Urothelium cell line (cell line): ENCODE results near the gene ERVMER34-1.

Experiments used
- DNase-seq: peaks from one replicate; pipeline ENCODE4 v3.0.0; 2011; ENCODE audit warnings: low spot score, mixed read lengths
- FAIRE-seq: peaks from 2 replicates; lab custom pipeline; 2011; peaks lifted over from hg19 to GRCh38; lab: Jason Lieb, UNC

Gene ERVMER34-1

DNA sequence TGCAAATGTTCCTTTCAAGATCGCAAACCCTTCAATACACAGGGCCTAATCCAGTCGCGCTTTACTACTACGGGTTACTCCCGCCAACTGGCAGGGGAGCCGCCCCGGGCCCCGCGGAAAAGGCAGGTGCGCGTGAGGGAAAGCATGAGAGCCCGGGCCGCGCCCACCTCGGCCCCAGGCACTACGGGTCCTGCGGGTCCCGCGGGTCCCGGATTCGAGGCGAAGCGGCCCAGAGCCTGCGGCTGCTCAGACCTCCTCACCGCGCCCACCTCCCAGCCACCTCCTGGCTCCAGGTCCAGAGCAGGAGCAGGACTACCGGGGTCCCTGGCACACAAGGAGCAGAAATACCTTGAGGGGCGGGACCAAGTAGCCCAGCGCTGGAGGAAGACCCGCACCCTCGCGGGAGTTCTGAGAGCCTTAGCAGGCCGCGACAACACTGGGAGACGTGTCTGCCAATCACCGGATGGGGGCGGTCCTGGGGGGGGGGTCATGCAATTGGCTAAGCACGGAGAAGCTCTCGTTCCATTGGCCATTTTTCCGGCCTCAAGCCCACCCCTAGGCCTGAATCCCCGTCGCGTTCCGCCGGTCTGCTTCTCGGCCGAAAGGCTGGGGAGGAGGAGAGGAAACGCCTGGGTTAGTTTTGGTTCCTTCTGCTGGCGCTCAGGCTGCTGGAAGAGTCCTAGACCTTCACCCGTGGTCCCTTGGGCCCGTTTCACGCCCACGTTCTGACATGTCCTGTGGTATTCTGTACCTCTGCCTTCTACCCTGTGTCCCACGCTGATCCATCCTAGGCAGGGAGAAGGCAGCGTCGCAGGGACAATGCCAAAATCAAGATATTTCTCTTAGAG is 29.0 kb downstream of the ERVMER34-1 start:
- DNase-seq (peak; percentile 93), FAIRE-seq (peak; percentile 90)

DNA sequence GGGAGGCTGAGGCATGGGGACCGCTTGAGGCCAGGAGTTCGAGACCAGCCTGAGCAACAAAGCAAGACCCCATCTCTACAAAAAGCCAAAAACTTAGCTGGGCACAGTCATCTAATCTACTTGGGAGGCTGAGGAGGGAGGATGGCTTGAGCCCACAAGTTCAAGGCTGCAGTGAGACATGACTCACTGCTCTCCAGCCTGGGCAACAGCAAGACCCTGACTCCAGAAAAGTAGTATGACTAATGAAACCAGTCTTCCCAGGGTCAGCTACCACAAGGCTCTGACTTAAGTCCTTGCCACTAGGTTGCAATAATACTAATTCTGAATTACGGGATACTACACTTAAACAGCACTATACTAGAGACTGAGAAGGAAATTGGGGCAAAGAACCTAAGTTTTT is 33.1 kb downstream of the ERVMER34-1 start:
- DNase-seq (no peak), FAIRE-seq (no peak)

DNA sequence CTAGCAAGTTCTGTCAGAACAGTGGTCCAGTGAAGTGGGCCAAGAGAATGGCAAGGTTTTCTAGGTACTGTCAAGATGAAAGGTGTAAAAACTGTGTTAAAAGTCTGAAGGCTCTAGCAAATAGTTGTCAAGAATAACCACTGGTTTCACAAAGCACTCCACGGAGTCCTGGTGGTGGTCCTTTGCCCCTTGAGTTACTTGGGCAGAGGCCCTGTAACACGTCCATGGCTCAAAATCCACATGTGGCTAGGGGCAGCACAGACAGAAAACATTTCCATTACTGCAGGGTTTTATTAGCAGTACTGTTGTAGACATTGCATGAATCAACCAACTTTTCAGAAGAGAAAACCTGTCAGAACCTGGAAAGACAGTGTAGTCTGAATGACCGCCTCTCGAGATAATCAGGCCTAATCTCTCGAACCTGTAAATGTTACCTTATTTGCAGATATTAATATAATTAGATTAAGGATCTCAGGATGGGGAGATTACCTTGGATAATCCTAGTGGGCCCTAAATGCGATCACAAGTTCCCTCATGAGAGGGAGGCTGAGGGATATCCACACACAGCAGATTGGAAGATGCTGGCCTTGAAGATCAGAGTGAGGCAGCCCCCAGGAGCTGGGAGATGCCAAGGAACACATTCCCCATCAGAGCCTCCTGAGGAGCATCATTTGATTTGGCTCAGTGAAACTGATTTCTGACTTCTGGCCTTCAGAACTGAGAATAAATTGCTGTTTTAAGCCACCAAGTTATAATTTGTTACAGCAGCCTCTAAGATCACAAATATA is 34.7 kb downstream of the ERVMER34-1 start:
- FAIRE-seq (no peak), DNase-seq (no peak)

DNA sequence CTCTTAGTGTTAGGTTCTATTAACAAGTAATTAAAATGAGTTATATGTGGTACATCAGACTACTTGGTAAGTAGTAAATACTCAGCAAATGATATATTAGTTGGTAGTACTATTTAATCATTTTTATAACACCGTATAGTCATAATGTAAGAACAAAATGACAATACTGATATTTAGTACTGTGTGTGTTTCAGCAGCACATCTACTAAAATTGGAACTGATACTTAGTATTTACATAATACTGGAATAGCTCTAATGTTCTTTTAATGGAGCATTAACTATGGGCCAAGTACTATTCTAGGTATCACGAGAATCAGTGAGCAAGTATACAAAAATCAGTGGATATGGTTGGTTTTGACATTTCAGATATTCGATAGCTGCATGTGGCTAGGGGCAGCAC is 35.3 kb downstream of the ERVMER34-1 start:
- DNase-seq = no peak
- FAIRE-seq = no peak

DNA sequence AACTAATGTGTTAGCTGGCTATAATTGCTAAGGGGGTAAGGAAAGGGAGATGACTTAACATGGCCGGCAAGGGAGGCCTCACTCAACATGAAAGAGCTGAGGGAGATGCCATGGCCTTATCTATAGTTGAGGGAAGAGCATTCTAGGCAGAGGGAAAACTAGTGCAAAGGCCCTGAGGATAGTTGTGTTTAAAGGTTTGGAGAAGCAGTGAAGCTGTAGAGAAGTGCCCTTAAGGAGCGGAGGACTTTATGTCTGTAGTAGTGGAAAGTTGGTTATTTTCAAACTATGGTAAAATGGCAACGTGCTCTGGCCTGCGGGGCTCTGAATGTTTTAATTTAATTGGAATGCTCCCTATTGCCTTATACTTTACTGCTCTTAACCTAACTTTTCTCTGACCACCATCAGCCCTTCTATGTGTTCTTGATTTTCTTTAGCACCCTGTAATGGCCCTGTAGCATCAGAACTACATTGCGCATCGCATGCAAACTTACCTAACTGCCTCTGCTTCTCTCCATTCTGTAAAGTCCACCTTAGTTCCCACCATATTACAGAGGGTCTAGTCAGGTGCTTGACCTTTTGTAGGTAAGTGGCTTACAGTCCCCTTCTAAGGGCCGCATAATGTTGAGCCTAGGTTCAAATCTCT is 35.8 kb downstream of the ERVMER34-1 start:
- DNase-seq (no peak), FAIRE-seq (no peak)

DNA sequence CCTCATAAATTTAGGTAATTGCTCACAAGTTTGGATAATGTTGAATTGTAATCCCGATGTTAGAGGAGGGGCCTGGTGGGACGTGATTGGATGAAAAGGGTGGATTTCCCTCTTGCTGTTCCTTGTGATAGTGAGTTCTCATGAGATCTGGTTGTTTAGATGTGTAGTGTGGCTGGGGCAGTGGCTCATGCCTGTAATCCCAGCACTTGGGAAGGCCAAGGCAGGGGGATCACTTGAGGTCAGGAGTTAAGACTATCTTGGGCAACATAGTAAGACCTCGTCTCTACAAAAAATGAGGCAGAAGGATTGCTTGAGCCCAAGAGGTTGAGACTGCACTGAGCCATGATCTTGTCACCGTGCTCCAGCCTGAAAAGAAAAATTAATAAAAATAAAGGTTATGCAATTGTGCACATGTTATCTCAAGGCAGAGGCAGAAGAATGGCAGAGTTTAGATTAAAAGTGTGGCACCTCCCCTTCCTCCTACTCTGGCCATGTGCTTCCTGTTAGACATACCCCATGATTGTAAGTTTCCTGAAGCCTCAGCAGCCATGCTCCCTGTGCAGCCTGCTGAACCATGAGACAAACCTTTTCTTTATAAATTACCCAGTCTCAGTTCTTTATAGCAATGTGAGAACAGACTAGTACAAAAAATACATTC is 36.5 kb downstream of the ERVMER34-1 start:
- DNase-seq (no peak), FAIRE-seq (no peak)

DNA sequence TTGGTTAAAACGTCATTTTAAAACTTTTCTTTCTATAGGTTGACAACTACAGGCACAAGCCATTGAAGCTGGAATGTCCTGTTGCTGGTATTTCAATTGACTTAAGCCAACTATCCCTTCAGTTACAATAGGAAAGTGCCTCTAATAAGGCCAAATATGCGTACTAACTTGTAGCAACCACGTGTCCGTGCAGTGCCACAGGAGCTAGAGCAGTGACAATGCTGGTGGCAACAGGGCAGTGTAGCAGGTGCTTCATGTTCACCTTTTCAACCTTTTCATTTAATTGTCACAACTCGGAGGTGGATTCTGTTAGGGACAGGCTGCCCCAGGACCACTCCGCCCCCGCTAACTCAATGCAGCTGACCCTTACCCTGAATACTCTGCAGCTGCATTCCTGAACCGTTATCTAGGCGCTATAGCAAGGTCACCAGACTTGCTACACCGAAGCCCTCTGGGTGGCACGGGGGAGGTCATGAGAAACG is 37.7 kb downstream of the ERVMER34-1 start:
- no peak for DNase-seq
- peak; percentile 30 for FAIRE-seq

DNA sequence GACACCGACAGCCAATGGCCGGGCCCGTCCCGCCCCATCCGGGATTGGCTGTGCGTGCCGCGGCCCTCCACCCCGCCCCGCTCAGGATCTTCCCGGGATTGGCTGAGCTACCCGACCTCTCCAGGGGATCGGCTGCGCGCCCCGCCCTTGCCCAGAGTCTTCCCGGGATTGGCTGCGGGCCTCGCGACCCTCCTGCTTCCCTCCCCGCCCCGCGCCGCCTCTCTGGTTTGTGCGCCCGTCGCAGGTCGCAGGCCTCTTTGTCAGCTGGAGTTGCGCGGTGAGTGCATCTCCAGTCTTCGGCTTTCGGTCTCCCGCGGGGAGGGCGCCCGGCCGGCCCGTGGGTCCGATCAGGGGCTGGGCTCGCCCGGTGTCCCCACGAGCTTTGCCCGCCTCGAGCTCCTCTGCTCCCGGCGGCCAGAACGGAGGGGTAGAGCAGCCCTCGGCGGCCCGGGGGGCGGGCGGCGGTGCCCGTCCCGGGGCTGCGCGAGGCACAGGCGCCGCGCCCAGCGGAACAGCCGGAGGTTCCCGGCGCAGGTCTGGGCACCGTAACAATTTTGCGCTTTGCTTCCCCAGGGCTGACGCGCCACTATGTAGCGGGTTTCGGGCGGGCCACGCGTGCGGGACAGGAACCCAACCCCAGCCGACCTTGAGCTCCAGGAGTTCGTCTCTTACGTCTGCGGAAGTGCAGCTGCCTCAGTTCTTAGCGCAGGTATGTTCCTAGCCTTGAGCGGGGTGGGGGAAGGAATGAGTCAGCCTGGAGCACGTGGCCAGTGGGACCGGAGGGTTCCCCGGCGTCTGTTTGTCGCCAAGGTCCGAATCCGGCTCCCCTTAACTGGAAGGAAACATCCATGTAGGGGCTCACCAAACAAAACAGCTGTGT is 38.7 kb downstream of the ERVMER34-1 start:
- DNase-seq (peak; percentile 100), FAIRE-seq (peak; percentile 91)

DNA sequence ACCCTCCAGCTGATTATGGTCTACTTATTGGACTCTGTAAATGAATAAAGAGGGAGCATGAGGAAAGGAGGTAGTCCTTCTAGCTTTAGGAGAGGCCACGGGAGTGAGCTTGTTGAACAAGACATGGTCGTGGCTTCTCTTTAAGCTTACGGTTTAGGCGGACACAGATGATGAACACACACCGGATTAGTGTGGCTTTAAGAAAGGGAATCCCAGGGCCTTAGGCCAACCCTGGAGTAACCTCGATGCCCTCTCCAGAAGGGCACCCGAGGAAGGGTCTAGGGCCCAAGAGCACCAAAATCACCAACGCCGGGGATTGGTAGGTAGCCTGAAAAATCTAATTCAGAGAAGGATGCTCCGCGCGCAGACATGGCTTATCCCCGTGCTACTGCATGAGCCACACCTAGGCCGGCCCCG is 39.4 kb downstream of the ERVMER34-1 start:
- FAIRE-seq (no peak), DNase-seq (no peak)

DNA sequence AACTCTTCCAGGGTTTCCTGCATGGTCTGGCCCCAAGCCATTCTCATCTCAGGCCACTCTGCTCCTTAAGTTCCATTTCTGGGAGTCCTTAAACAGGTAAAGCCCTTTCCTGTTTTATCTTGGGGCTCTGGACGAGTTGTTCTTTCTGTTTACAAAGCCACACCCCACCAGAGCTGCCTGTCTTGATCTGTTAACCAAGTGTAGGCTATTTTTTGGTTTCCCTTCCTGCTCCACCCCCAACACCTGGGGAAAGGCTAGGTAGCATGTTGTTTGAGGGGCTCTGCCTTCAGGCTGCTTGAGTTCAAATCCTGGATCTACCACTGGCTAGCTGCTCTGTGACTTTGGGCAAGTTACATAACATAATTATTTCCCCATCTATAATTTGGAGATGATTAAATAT is 40.0 kb downstream of the ERVMER34-1 start:
- DNase-seq = no peak
- FAIRE-seq = no peak

DNA sequence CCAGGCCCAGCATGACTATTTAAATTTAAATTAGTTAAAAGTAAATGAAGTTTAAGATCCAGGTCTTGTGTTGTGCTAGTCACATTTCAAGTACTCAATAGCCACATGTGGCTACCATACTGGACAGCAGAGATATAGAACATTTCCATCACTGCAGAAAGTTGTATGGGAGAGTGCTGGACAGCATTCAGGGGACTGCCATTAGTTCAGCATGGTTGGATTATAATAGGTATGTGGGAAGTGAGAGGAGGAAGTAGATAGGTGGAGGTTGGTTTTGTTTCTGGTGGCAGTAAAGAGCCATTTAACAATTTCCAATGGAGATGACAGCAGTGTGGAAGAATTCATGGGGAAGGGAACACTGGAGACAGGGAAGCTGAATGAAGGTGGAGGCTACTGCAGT is 42.1 kb downstream of the ERVMER34-1 start:
- FAIRE-seq (no peak), DNase-seq (no peak)

DNA sequence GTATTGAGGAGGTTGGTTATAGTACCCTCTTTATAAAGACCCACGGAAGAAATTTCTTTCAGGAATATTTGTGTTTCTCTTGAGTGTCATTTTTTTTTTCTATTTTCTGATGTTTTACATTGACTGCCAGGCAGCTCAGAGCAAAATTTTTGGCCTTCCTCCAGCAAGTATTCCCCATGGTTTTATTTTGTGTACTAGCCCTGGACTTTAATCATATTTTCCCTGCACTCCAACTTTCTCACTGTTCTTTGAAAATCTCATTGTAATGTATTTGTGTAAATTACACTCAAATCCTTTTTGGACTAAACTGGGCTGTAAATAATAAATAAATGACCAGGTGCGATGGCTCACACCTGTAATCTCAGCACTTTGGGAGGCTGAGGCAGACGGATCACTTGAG is 46.6 kb downstream of the ERVMER34-1 start:
- FAIRE-seq (no peak), DNase-seq (no peak)

DNA sequence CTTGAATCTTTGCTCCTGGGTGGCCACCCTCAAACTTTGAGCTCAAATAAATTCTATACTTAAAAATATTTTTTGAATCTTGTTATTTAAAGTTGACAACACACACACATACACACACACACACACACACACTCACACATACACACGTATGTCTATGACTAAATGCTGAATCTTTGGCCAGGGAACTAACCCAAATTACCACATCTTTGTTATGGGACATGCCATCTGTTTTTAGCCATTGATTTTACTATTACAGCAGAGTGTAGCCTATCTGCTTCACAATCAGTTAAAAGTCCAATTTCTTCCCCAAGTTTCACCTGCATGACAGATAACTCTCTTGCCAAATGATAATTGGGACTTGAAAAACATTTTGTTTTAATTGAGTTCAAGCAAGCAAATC is 47.1 kb downstream of the ERVMER34-1 start:
- FAIRE-seq = no peak
- DNase-seq = no peak

DNA sequence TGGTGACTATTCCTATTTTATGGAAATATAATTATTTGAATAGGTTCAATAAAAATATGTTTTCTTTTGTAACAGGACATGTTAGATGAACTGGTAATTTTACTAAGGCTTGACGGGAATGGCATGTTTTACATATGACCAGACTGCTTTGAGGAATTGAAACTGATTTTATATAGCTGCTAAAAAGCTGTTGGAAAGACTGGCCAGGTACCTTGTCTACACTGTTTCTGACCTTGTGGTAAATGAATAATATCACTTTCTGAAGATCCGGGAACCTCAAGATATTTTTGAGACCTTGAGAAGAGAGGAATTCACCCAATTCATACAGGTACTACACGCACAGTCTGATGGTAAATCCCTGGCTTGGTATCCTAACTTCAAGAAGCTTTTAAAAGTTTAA is 50.0 kb downstream of the ERVMER34-1 start:
- no peak for DNase-seq
- no peak for FAIRE-seq

DNA sequence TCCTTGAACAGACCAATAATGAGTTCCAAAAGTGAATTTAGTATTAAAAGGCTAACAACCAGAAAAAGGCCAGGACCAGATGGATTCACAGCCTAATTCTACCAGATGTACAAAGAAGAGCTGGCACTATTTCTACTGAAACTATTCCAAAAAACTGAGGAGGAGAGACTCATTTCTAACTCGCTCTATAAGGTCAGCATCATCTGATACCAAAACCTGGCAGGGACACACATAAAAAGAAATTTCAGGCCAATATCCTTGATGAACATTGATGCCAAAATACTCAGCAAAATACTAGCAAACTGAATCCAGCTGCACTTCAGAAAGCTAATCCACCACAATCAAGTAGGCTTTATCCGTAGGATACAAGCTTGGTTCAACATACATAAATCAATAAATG is 56.3 kb downstream of the ERVMER34-1 start:
- no peak for FAIRE-seq
- DNase-seq = no peak

DNA sequence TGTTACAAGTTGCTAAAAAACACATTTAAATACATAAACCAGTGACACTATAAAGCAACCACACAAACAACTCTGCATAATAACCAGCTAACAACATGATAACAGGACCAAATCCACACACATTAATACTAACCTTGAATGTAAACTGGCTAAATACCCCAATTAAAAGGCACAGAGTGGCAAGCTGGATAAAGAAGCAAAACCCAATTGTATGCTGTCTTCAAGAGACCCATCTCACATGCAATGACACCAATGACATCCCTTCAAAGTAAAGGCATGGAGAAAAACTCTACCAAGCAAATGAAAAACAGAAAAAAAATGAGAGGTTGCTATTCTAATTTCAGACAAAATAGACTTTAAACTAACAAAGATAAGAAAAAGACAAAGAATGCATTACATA is 57.7 kb downstream of the ERVMER34-1 start:
- DNase-seq = no peak
- FAIRE-seq = no peak
